SK-N-SH (cell line): ENCODE data around the gene CALB2. TPM values are rescaled to one million over a fixed set of nuclear protein-coding genes. Genes with fewer than 3 reads are reported as not detected.
"Not testable (repeated sequence)": the region's sequence is repeated elsewhere in the genome, so short reads cannot be mapped to it uniquely, and the experiment has no call there.

Experiments used
- CTCF ChIA-PET: fragments of 300-600, 350-600 bp; formaldehyde crosslinking; extraction: SDS; loops from one replicate; lab custom pipeline; 2021; lab: Yijun Ruan, JAX
- POLR2A ChIA-PET: fragments of 350-600 bp; sonication (Branson Sonifier 250); formaldehyde crosslinking; extraction: SDS; loops from one replicate; lab custom pipeline; 2020; ENCODE audit warnings: antibody characterized with exemption, inconsistent platforms; lab: Yijun Ruan, JAX
- DNase-seq: peaks from one replicate; pipeline ENCODE4 v3.0.0; 2012
- H2AFZ ChIP-seq: fragments of 200-600 bp; sonication (generic); 2 replicates; pipeline ENCODE4 v1.8.1; 2016; ENCODE audit warnings: antibody characterized with exemption, mild to moderate bottlenecking, low read depth
- H3F3A ChIP-seq: fragments of 200-600 bp; sonication (generic); replicated peaks from 2 replicates; pipeline ENCODE3; 2016; ENCODE audit warnings: antibody characterized with exemption, mild to moderate bottlenecking; ENCODE audit not compliant: insufficient read depth
- H3K27ac ChIP-seq, 2 experiments: fragments of 200-500 bp in 1 of 2; fragments of 200-600 bp in 1 of 2; sonication (Bioruptor generic) in 1 of 2; sonication (generic), shearing (Covaris generic) in 1 of 2; 2 replicates each; pipeline versions ENCODE4 v1.5.1 to v1.6.1; 2014 to 2016; ENCODE audit warnings: low read depth in 2 of 2, inconsistent platforms in 1 of 2, low read length in 1 of 2, mild to moderate bottlenecking in 1 of 2, mixed read lengths in 1 of 2
- H3K27me3 ChIP-seq: fragments of 200-600 bp; sonication (generic), shearing (Covaris generic); 2 replicates; pipeline ENCODE4 v1.6.1; 2016; ENCODE audit warnings: mixed run types; ENCODE audit not compliant: insufficient read depth
- H3K36me3 ChIP-seq, 2 experiments: fragments of 200-500 bp in 1 of 2; fragments of 200-600 bp in 1 of 2; sonication (Bioruptor generic) in 1 of 2; sonication (generic) in 1 of 2; replicated peaks in 1 of 2; 2 replicates each; pipeline versions ENCODE3 to v1.5.1; 2014 to 2016; ENCODE audit warnings: low read length in 1 of 2, mild to moderate bottlenecking in 1 of 2; ENCODE audit not compliant: insufficient read depth in 2 of 2, control insufficient read depth in 1 of 2
- H3K4me1 ChIP-seq, 2 experiments: fragments of 200-500 bp in 1 of 2; fragments of 200-600 bp in 1 of 2; sonication (Bioruptor generic) in 1 of 2; sonication (generic), shearing (Covaris generic) in 1 of 2; 2 replicates each; pipeline versions ENCODE4 v1.5.1 to v1.6.1; 2014 to 2016; ENCODE audit warnings: low read depth in 1 of 2, low read length in 1 of 2, mixed run types in 1 of 2; ENCODE audit not compliant: insufficient read depth in 2 of 2, control insufficient read depth in 1 of 2
- H3K4me2 ChIP-seq: fragments of 200-600 bp; sonication (generic), shearing (Covaris generic); 2 replicates; pipeline ENCODE4 v1.6.1; 2017; ENCODE audit warnings: mixed run types
- H3K4me3 ChIP-seq, 2 experiments: fragments of 200-500 bp in 1 of 2; fragments of 200-600 bp in 1 of 2; sonication (Bioruptor generic) in 1 of 2; sonication (generic), shearing (Covaris generic) in 1 of 2; 2 replicates each; pipeline versions ENCODE4 v1.5.1 to v1.8.1; 2014 to 2016; ENCODE audit warnings: low read depth in 2 of 2, inconsistent platforms in 1 of 2, low read length in 1 of 2, mild to moderate bottlenecking in 1 of 2, mixed read lengths in 1 of 2, moderate library complexity in 1 of 2
- H3K79me2 ChIP-seq: fragments of 200-600 bp; sonication (generic); 2 replicates; pipeline ENCODE4 v1.8.1; 2017; ENCODE audit warnings: mild to moderate bottlenecking; ENCODE audit not compliant: insufficient read depth
- H3K9ac ChIP-seq: fragments of 200-600 bp; sonication (generic); 2 replicates; pipeline ENCODE4 v1.6.1; 2017; ENCODE audit warnings: mixed run types
- H3K9me2 ChIP-seq: fragments of 200-600 bp; sonication (generic); 2 replicates; pipeline ENCODE4 v1.6.1; 2017; ENCODE audit warnings: mixed run types
- H3K9me3 ChIP-seq: fragments of 200-600 bp; sonication (generic); 2 replicates; pipeline ENCODE4 v1.6.1; 2017; ENCODE audit warnings: mixed run types, mild to moderate bottlenecking, moderate library complexity
- H4K20me1 ChIP-seq: fragments of 200-600 bp; sonication (generic); 2 replicates; pipeline ENCODE4 v1.6.1; 2017; ENCODE audit warnings: mild to moderate bottlenecking, mixed run types; ENCODE audit not compliant: insufficient read depth
- CTCF ChIP-seq: fragments of 200-600 bp; sonication (generic); IDR thresholded peaks from 2 replicates; pipeline ENCODE4 v1.6.1; 2017; ENCODE audit warnings: antibody characterized with exemption, mild to moderate bottlenecking, moderate library complexity
- EZH2phosphoT487 ChIP-seq: fragments of 200-600 bp; sonication (generic); IDR thresholded peaks from 2 replicates; pipeline ENCODE4 v1.6.1; 2017; ENCODE audit warnings: low read depth, mixed run types, mild to moderate bottlenecking, antibody characterized with exemption, moderate library complexity, borderline replicate concordance
- JUND ChIP-seq: IDR thresholded peaks from 2 replicates; pipeline ENCODE4 v1.4.0; 2012
- MAX ChIP-seq: IDR thresholded peaks from 2 replicates; pipeline ENCODE4 v1.4.0; 2012; ENCODE audit warnings: low read depth
- NFIC ChIP-seq: IDR thresholded peaks from 2 replicates; pipeline ENCODE4 v1.4.0; 2012; ENCODE audit warnings: borderline replicate concordance
- RAD21 ChIP-seq: IDR thresholded peaks from 2 replicates; pipeline ENCODE4 v1.6.1; 2012; ENCODE audit warnings: mild to moderate bottlenecking, low read length
- SMC3 ChIP-seq: IDR thresholded peaks from 2 replicates; pipeline ENCODE4 v1.6.1; 2012; ENCODE audit warnings: low read depth, low read length, improper control_type of control experiment
- WGBS: methylation state at CpG from one replicate; pipeline ENCODE4 v1.1.6; 2017; ENCODE audit warnings: low lambda C conversion rate; 5-methylcytosine and 5-hydroxymethylcytosine counted together
- polyA plus RNA-seq, 3 experiments: library from polyadenylated mRNA; depleted of rRNA; stranded (reverse); fragments of >200 nt; gene quantifications; 2 replicates each; pipeline ENCODE4 v1.2.3, GENCODE V29; 2012

The CALB2 gene
- polyA plus RNA-seq, 1 of the 3 experiments (the other 2 are of a cell fraction) = 0.12 TPM

GRCh38 chr16:71311553-71312158, 46.9 kb upstream of the CALB2 start:
- peak; percentile 61 for DNase-seq
- Histone ChIP-seq H3K27me3 (no peaks in the 10 kb centered on the region), H3K27ac (no peak overlapping the region), H3F3A (no peaks in the 10 kb centered on the region), H3K9ac (no peak overlapping the region), H3K4me3 (no peak overlapping the region; a peak in 1 of 4 replicates), H4K20me1 (no peaks in the 10 kb centered on the region), H3K9me3 (no peaks in the 10 kb centered on the region), H3K9me2 (no peaks in the 10 kb centered on the region), H3K36me3 (no peaks in the 10 kb centered on the region), H3K79me2 (no peaks in the 10 kb centered on the region), H2AFZ (no peak overlapping the region), H3K4me1 (no peaks in the 10 kb centered on the region), H3K4me2 (no peak overlapping the region)
- TF ChIP-seq SMC3 = peak; percentile 81
- no peak for TF ChIP-seq NFIC
- TF ChIP-seq RAD21 = peak; percentile 88
- no peak for TF ChIP-seq MAX
- TF ChIP-seq CTCF = peak; percentile 85
- TF ChIP-seq JUND = no peak
- ChIA-PET CTCF (interaction anchor here (0.5 to 3.7 kb wide), 57 partner anchors 8 to 315 kb away, joined by 3 to 35 read pairs (median 5); partner anchors contain the start of genes CALB2, CMTR2 and HYDIN), POLR2A (no interaction called here)
- WGBS = 18% methylated on average over 7 of the region's 7 CpGs

- WGBS = 1% methylated on average over 3 of the region's 3 CpGs
Measured at GRCh38 chr16:71313591-71313990, 44.9 kb upstream of the CALB2 start.

GRCh38 chr16:71315269-71315668, 43.3 kb upstream of the CALB2 start:
- Histone ChIP-seq H3F3A (no peaks in the 10 kb centered on the region), H3K9ac (no peak overlapping the region), H4K20me1 (no peaks in the 10 kb centered on the region), H3K4me1 (no peaks in the 10 kb centered on the region), H3K79me2 (no peaks in the 10 kb centered on the region), H2AFZ (no peak overlapping the region), H3K27me3 (no peaks in the 10 kb centered on the region), H3K27ac (no peak overlapping the region)
- ChIA-PET POLR2A (no interaction called here), CTCF (interaction anchor here (1.1 kb wide), 1 partner anchor 43 kb away, joined by 5 read pairs; the partner anchor contains the start of gene CALB2)
- no peak for DNase-seq
- TF ChIP-seq EZH2phosphoT487 = no peak
- TF ChIP-seq, all 33 proteins: peak for 0
- WGBS = 7% methylated on average over 3 of the region's 3 CpGs
- H3K36me3 ChIP-seq = no peaks in the 10 kb centered on the region
- no peaks in the 10 kb centered on the region for H3K9me2 ChIP-seq
- H3K4me3 ChIP-seq = no peak overlapping the region
- no peak overlapping the region for H3K4me2 ChIP-seq
- no peaks in the 10 kb centered on the region for H3K9me3 ChIP-seq

More at GRCh38 chr16:71313591-71313990, 44.9 kb upstream of the CALB2 start:
- H3F3A ChIP-seq, H3K9me2 ChIP-seq, H3K36me3 ChIP-seq, H3K79me2 ChIP-seq, H3K27ac ChIP-seq, POLR2A ChIA-PET, H3K27me3 ChIP-seq, H4K20me1 ChIP-seq, H3K9ac ChIP-seq, DNase-seq, H3K4me3 ChIP-seq, H3K9me3 ChIP-seq, H3K4me2 ChIP-seq, H2AFZ ChIP-seq, H3K4me1 ChIP-seq: not testable (repeated sequence)
- CTCF ChIA-PET = interaction anchor here (3.7 kb wide), 1 partner anchor 45 kb away, joined by 35 read pairs; the partner anchor contains the start of gene CALB2
